Measurements from ENCODE around the gene MPIG6B. TPM values are rescaled to one million over a fixed set of nuclear protein-coding genes. Genes with fewer than 3 reads are reported as not detected.

The MPIG6B gene
- total RNA-seq, 1 experiment from 2014 or later = not detected

DNA sequence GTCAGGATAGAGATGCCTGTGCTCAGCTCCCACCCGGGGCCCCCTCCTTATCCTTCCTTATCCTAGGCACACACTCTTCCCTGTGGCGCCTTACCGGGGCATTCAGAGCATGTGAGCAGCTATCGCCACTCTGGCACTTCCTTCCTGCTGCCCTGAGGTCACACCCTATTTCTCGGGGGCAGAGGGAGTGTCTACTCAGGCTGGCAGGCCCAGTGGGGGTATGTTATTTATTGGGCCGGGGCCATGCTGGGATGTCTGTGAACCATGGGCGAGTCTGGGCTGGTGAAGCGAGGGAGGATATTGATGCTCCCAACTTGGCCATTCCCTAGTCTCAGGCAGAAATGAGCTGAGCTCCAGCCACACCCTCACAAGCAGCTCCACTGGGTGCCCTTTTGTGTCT, 11.9 kb upstream of the MPIG6B start:
- Histone ChIP-seq H3K27me3 (ENCODE audit: insufficient read depth, low read length) (no peaks in the 10 kb centered on the region), H4K91ac (ENCODE audit: insufficient read length, low read depth, low read length) (no peak overlapping the region), H2BK20ac (ENCODE audit: low read depth, low read length, poor library complexity, severe bottlenecking) (no peak overlapping the region), H3K79me1 (ENCODE audit: insufficient read depth, low read depth, low read length, poor library complexity, severe bottlenecking) (no peaks in the 10 kb centered on the region), H3K14ac (ENCODE audit: insufficient read depth, low read length) (no peak overlapping the region), H3K79me2 (ENCODE audit: insufficient read depth, low read length) (no peaks in the 10 kb centered on the region), H3K18ac (ENCODE audit: insufficient read length, low read depth, low read length) (no peak overlapping the region), H2BK120ac (ENCODE audit: low read depth, low read length, poor library complexity, severe bottlenecking) (no peak overlapping the region), H4K5ac (ENCODE audit: insufficient read length, low read depth, low read length) (no peak overlapping the region), H4K20me1 (ENCODE audit: control insufficient read depth, insufficient read depth, insufficient read length) (no peaks in the 10 kb centered on the region), H3K4ac (ENCODE audit: low read depth, low read length) (no peak overlapping the region), H4K8ac (replicated peaks; ENCODE audit: insufficient read length, low read depth, low read length) (no peak overlapping the region), H2AFZ (ENCODE audit: low read length) (no peak overlapping the region), H3K4me2 (ENCODE audit: insufficient read depth, insufficient read length, low read length) (no peak overlapping the region), H2BK12ac (ENCODE audit: insufficient read length, low read depth, low read length) (no peak overlapping the region), H3T11ph (ENCODE audit: low read length) (no peak overlapping the region), H2BK15ac (ENCODE audit: low read depth, low read length) (no peak overlapping the region), H3K9ac (ENCODE audit: extremely low read depth, insufficient read length, low read length) (no peak overlapping the region), H3K4me1 (ENCODE audit: insufficient read depth, low read length) (peaks cover 5% of the 10 kb centered on the region; the same call in 1 of the 2 replicates), H3K27ac (ENCODE audit: insufficient read length, low read depth, low read length) (no peak overlapping the region), H3K56ac (ENCODE audit: insufficient read length, low read depth, low read length) (no peak overlapping the region), H3K23me2 (ENCODE audit: insufficient read length, low read depth, low read length, poor library complexity, severe bottlenecking) (no peaks in the 10 kb centered on the region), H3K9me3 (ENCODE audit: control insufficient read depth, low read depth, low read length) (no peaks in the 10 kb centered on the region), H2AK5ac (ENCODE audit: insufficient read length, low read length) (no peak overlapping the region), H2BK5ac (ENCODE audit: insufficient read length, low read length) (no peak overlapping the region), H3K23ac (ENCODE audit: insufficient read length, low read depth, low read length) (no peak overlapping the region)
- no peak for DNase-seq
- Mint-ChIP-seq H3K36me3 (ENCODE audit: insufficient read depth in 1 of 3, low read depth in 3 of 3) (no peaks in the 10 kb centered on the region), H3K9me3 (no peaks in the 10 kb centered on the region), H3K27ac (peak overlapping the region in 1 of 3 experiments; percentile 9; a peak in 1 of 7 replicates), H3K4me3 (no peak overlapping the region), H3K4me1 (peaks cover 31 to 41% of the 10 kb centered on the region in 2 experiments), H3K27me3 (ENCODE audit: low read depth) (peaks cover 9% of the 10 kb centered on the region)
- TF ChIP-seq, protein P1, sequence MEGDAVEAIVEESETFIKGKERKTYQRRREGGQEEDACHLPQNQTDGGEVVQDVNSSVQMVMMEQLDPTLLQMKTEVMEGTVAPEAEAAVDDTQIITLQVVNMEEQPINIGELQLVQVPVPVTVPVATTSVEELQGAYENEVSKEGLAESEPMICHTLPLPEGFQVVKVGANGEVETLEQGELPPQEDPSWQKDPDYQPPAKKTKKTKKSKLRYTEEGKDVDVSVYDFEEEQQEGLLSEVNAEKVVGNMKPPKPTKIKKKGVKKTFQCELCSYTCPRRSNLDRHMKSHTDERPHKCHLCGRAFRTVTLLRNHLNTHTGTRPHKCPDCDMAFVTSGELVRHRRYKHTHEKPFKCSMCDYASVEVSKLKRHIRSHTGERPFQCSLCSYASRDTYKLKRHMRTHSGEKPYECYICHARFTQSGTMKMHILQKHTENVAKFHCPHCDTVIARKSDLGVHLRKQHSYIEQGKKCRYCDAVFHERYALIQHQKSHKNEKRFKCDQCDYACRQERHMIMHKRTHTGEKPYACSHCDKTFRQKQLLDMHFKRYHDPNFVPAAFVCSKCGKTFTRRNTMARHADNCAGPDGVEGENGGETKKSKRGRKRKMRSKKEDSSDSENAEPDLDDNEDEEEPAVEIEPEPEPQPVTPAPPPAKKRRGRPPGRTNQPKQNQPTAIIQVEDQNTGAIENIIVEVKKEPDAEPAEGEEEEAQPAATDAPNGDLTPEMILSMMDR (conservative IDR thresholded peaks at IDR 0.05) = no peak
- WGBS (ENCODE audit: extremely low coverage, insufficient read length, low lambda C conversion rate) = no CpG with 5 or more reads among the region's 8 CpGs
